ENCODE measurements around the gene MEGF11.

- TF ChIP-seq EZH2 (IDR thresholded peaks at IDR 0.05; ENCODE audit: low read length, unreplicated experiment) (no peak), CTCF (conservative IDR thresholded peaks at IDR 0.05; ENCODE audit: low read depth, low read length) (no peak)
Measured at GRCh38 chr15:65875458-65875857, 378.1 kb downstream of the MEGF11 start.
